Measurements from ENCODE around the gene ANKRD40CL.

ANKRD40CL gene

DNA sequence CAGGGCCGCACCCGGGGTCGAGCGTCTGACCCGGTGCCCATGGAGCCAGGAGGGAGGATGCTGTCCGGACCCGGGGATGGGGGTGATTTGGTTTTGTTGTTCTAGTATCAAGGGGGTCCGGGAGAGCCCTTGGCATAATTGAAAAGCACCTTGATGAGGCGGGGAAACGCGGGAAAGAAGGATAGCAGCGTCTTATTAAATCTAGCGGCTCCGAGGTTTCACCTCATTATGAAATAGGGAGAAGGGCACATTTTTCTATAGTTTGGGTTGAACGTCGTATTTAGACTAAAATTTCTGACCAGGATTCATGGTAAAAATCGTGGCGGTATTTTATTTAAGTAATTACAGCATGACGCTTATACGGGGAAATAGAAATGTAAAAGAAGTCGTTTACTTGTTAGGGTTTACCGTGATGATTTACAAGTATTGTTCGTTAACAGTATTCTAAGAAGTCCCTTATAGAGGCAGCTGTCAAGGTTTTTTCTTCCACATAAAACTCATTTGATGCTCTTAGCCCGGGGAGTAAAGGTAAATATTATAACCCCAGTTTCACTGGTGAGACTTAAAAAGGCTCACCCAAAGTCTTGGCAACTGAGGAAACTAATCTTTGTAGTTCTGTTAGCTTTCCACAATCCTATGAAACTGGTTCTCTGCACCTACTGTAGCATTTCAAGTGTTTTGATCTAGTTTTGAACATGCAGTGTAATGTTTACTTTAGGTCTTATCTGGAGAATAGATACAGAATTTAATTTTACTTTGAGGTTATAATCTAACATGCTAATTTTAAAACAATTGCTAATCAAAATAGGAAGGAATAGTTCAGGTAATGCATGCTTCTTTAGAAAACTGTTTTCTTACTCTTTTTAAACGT lies 47.2 kb downstream of the ANKRD40CL start:
- no peak for DNase-seq (ENCODE audit: extremely low read depth, low read depth)
- peak overlapping the region; percentile 88 for H3K4me3 ChIP-seq (replicated peaks; ENCODE audit: low read depth, low read length)
- TF ChIP-seq, protein P1, sequence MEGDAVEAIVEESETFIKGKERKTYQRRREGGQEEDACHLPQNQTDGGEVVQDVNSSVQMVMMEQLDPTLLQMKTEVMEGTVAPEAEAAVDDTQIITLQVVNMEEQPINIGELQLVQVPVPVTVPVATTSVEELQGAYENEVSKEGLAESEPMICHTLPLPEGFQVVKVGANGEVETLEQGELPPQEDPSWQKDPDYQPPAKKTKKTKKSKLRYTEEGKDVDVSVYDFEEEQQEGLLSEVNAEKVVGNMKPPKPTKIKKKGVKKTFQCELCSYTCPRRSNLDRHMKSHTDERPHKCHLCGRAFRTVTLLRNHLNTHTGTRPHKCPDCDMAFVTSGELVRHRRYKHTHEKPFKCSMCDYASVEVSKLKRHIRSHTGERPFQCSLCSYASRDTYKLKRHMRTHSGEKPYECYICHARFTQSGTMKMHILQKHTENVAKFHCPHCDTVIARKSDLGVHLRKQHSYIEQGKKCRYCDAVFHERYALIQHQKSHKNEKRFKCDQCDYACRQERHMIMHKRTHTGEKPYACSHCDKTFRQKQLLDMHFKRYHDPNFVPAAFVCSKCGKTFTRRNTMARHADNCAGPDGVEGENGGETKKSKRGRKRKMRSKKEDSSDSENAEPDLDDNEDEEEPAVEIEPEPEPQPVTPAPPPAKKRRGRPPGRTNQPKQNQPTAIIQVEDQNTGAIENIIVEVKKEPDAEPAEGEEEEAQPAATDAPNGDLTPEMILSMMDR (IDR thresholded peaks at IDR 0.05; ENCODE audit: low read depth, low read length, missing control alignments) = no peak

DNA sequence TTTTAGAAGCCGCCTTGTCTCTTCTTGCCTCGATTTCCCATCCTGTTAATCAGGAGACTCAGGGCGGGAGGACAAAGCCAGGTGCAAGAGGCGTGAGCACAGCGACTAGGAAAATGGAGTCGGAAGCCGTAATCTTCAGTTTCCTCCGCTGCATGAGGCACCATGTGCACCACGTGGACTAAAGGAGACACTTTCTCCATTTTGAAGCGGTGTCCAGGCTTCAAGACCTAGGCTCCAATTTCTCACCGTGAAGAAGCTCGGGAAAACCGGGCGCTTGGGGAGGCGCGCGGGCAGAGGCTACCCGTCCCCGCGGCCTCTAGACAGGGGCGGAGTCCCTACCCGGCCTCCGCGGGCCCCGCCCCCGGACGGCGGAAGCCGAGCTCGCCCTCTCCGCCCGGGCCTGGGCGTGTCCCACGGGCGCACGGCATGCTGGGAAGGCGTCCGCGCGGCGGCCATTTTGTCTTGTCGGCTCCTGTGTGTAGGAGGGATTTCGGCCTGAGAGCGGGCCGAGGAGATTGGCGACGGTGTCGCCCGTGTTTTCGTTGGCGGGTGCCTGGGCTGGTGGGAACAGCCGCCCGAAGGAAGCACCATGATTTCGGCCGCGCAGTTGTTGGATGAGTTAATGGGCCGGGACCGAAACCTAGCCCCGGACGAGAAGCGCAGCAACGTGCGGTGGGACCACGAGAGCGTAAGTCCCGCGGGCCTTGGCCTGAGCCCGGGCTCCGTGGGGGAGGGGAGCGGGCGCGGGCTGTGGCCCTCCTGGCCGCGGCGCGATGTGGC lies 48.0 kb downstream of the ANKRD40CL start, which contains the start of gene LUC7L3:
TSS of gene LUC7L3 (plus strand) at position 460 of the 780 bp plus-strand sequence. CDS start at position 590, 130 bp downstream.
- TF ChIP-seq, protein P1 (IDR thresholded peaks at IDR 0.05; ENCODE audit: low read depth, low read length, missing control alignments) = no peak
- H3K4me3 ChIP-seq (replicated peaks; ENCODE audit: low read depth, low read length) = peak within 1 kb of the TSS; percentile 88
- DNase-seq (ENCODE audit: extremely low read depth, low read depth) = peak; percentile 71

DNA sequence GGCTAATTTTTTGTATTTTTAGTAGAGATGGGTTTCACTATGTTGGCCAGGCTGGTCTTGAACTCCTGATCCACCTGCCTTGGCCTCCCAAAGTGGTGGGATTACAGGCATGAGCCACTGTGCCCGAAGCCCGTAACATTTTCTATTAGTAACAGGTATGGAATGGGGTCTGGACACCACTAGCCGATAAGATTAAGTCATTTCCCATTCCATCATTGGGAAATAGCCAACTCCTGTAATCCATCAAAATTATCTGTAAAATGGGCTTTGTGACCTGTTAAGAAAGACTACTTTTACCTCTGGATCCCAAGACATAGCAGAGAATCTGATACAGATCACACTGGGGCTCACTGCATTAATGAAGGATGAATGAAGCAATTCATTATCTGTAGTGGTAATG lies 51.8 kb downstream of the ANKRD40CL start:
- TF ChIP-seq, protein P1 (IDR thresholded peaks at IDR 0.05; ENCODE audit: low read depth, low read length, missing control alignments) = no peak

DNA sequence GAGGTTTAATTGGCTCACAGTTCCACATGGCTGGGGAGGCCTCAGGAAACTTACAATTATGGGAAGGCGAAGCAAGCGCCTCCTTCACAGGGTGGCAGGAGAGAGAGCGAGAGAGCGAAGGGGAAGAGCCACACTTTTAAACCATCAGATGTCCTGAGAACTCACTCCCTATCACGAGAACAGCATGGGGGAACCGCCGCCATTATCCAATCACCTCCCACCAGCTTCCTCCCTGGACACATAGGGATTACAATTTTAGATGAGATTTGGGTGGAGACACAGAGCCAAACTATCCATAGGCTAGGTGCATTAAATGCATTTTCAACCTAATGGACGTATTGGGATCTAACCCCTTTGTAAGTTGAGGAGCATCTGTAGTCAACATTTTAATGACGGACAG lies 54.7 kb downstream of the ANKRD40CL start:
- no peak overlapping the region for H3K4me3 ChIP-seq (replicated peaks; ENCODE audit: low read depth, low read length)
- no peak for DNase-seq (ENCODE audit: extremely low read depth, low read depth)
- TF ChIP-seq, protein P1 (IDR thresholded peaks at IDR 0.05; ENCODE audit: low read depth, low read length, missing control alignments) = no peak

More for the DNA sequence above, 51.8 kb downstream of the ANKRD40CL start:
- H3K4me3 ChIP-seq (replicated peaks; ENCODE audit: low read depth, low read length) = no peak overlapping the region
- DNase-seq (ENCODE audit: extremely low read depth, low read depth) = no peak

Data from HFF-Myc (cell line).